MM.1S (cell line): ENCODE measurements around the gene NF2.

Experiments used
- DNase-seq: peaks from one replicate; pipeline ENCODE4 v3.0.0-alpha.2; 2015
- H2AFZ ChIP-seq: fragments of 300-600 bp; sonication (generic); 2 replicates; pipeline ENCODE4 v1.6.0; 2016; ENCODE audit warnings: antibody characterized with exemption, low read length
- H3F3A ChIP-seq: fragments of 300-600 bp; sonication (generic); 2 replicates; pipeline ENCODE4 v1.6.1; 2016; ENCODE audit warnings: mild to moderate bottlenecking, antibody characterized with exemption, low read length, moderate library complexity, mixed read lengths; ENCODE audit not compliant: insufficient read depth
- H3K27ac ChIP-seq: fragments of 300-600 bp; sonication (generic); 2 replicates; pipeline ENCODE4 v1.5.1; 2016; ENCODE audit warnings: mild to moderate bottlenecking, low read length
- H3K27me3 ChIP-seq: fragments of 300-600 bp; sonication (generic); replicated peaks from 2 replicates; pipeline ENCODE4 v1.6.0; 2016; ENCODE audit warnings: low read length; ENCODE audit not compliant: insufficient read depth
- H3K36me3 ChIP-seq: fragments of 300-600 bp; sonication (generic); replicated peaks from 2 replicates; pipeline ENCODE4 v1.6.1; 2016; ENCODE audit warnings: mild to moderate bottlenecking, low read length, mixed read lengths; ENCODE audit not compliant: insufficient read depth
- H3K4me1 ChIP-seq: fragments of 300-600 bp; sonication (generic); 2 replicates; pipeline ENCODE4 v1.6.1; 2016; ENCODE audit warnings: low read length, mixed read lengths
- H3K4me2 ChIP-seq: fragments of 300-600 bp; sonication (generic); 2 replicates; pipeline ENCODE4 v1.6.0; 2016; ENCODE audit warnings: low read depth, low read length
- H3K4me3 ChIP-seq: fragments of 300-600 bp; sonication (generic); 2 replicates; pipeline ENCODE4 v1.5.1; 2016; ENCODE audit warnings: low read length, mixed read lengths
- H3K79me2 ChIP-seq: fragments of 300-600 bp; sonication (generic); 2 replicates; pipeline ENCODE4 v1.6.1; 2016; ENCODE audit warnings: mixed run types, low read length, mixed read lengths
- H3K9ac ChIP-seq: fragments of 300-600 bp; sonication (generic); 2 replicates; pipeline ENCODE4 v1.6.1; 2016; ENCODE audit warnings: low read length, mixed read lengths
- H3K9me2 ChIP-seq: fragments of 300-600 bp; sonication (generic); replicated peaks from 2 replicates; pipeline ENCODE4 v1.6.1; 2016; ENCODE audit warnings: mild to moderate bottlenecking, low read length, mixed read lengths; ENCODE audit not compliant: insufficient read depth
- H3K9me3 ChIP-seq: fragments of 300-600 bp; sonication (generic); replicated peaks from 2 replicates; pipeline ENCODE4 v1.6.1; 2016; ENCODE audit warnings: mild to moderate bottlenecking, low read length, mixed read lengths; ENCODE audit not compliant: insufficient read depth
- H4K20me1 ChIP-seq: fragments of 300-600 bp; sonication (generic); 2 replicates; pipeline ENCODE4 v1.6.1; 2016; ENCODE audit warnings: mild to moderate bottlenecking, low read length, moderate library complexity, mixed read lengths; ENCODE audit not compliant: insufficient read depth
- EZH2 ChIP-seq: fragments of 300-600 bp; sonication (generic); optimal IDR thresholded peaks from 2 replicates; pipeline ENCODE3; 2017; ENCODE audit warnings: low read depth, mild to moderate bottlenecking, antibody characterized with exemption, low read length, mixed read lengths
- EZH2phosphoT487 ChIP-seq: fragments of 300-600 bp; sonication (generic); IDR thresholded peaks from 2 replicates; pipeline ENCODE4 v1.6.1; 2018; ENCODE audit warnings: antibody characterized with exemption, low read length
- TF ChIP-seq, protein P1 (sequence below): fragments of 300-600 bp; sonication (generic); IDR thresholded peaks from 2 replicates; pipeline ENCODE4 v1.5.1; 2016; ENCODE audit warnings: antibody characterized with exemption, low read length, mixed read lengths

Gene NF2

GRCh38 chr22:29695129-29695926 lies 91.9 kb downstream of the NF2 start:
- Histone ChIP-seq H3K79me2 (no peaks in the 10 kb centered on the region), H3K27me3 (no peaks in the 10 kb centered on the region), H3K9ac (no peak overlapping the region), H3K27ac (no peak overlapping the region), H2AFZ (no peak overlapping the region), H3F3A (no peaks in the 10 kb centered on the region), H3K4me2 (no peak overlapping the region), H3K4me1 (no peaks in the 10 kb centered on the region), H3K36me3 (no peaks in the 10 kb centered on the region), H4K20me1 (no peaks in the 10 kb centered on the region), H3K9me2 (no peaks in the 10 kb centered on the region), H3K9me3 (no peaks in the 10 kb centered on the region), H3K4me3 (no peak overlapping the region)
- DNase-seq = no peak
- TF ChIP-seq EZH2 = no peak
- no peak for TF ChIP-seq EZH2phosphoT487
- TF ChIP-seq, protein P1, sequence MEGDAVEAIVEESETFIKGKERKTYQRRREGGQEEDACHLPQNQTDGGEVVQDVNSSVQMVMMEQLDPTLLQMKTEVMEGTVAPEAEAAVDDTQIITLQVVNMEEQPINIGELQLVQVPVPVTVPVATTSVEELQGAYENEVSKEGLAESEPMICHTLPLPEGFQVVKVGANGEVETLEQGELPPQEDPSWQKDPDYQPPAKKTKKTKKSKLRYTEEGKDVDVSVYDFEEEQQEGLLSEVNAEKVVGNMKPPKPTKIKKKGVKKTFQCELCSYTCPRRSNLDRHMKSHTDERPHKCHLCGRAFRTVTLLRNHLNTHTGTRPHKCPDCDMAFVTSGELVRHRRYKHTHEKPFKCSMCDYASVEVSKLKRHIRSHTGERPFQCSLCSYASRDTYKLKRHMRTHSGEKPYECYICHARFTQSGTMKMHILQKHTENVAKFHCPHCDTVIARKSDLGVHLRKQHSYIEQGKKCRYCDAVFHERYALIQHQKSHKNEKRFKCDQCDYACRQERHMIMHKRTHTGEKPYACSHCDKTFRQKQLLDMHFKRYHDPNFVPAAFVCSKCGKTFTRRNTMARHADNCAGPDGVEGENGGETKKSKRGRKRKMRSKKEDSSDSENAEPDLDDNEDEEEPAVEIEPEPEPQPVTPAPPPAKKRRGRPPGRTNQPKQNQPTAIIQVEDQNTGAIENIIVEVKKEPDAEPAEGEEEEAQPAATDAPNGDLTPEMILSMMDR = no peak

DNA sequence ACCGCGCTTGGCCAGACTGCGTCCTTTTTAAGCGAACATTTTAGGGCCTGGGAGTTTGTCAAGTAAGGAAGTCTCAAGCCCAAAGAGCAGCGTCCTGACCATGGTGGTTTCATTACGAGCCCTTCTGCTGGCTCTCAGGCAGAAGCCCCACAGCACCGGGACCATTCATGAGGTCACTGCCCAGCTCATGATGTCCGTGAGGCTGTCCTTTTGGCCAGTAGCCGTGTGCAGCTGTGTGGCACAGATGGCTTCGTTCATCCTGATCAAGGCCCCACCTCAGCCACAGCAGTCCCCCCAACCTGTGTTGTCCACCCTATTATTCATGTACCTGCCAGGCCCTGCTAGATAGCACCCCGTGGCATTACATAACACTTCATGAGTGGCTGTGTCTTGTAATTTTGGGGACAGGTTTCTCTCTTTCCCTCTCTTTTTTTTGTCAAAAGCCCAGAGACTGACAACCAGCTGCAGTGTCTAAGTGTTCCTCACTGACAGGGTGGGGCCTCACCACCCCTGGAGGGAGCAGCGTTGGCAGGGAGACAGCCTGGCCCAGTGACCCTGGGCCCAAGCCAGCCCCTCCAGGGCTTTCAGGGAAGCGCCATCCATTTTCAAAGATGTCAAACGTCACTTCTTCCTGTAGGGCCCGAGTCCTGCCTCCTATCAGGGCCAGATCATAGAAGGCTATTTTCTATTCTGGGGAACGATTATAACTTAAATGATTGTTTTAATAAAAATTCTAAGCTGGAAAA lies 94.6 kb downstream of the NF2 start:
- DNase-seq = no peak

DNA sequence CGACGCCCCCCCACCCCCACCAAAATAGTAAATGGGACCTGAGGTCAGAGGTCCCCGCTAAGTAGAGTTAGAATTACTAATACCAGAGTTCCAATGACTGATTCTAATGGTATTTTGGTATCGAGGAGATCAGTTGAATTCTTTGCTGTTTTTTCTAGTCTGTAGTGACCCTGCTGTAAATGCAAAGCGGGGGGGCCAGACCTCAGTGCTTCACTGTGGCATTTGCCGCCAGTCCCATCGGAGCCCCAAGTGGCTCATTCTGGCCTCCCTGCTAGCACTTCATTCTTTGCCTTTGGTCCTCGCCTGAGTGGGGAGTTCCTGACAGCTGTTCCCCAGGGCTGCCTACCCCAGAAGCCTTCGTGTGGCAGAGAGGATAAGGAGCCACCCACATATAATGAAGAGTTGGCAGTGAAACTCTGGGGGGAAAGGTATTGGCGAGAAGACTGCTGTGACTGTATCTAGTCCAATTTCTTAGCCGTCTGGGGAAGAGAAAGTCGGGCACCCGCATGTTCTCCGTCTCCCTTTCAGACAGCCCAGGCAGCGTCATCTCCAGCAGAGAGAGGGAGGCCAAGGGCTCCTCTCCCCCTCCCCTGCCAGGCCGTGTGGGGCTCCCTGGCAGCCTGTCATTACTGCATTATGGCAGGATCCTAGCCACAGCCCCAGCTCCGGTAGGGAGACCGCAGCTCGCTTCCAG lies 96.9 kb downstream of the NF2 start:
- DNase-seq = no peak
- Histone ChIP-seq H3K79me2 (no peaks in the 10 kb centered on the region), H3K9ac (no peak overlapping the region), H3K27me3 (no peaks in the 10 kb centered on the region), H3K27ac (no peak overlapping the region), H3F3A (no peaks in the 10 kb centered on the region), H3K4me2 (no peak overlapping the region), H3K9me3 (no peaks in the 10 kb centered on the region), H3K9me2 (no peaks in the 10 kb centered on the region), H2AFZ (no peak overlapping the region), H3K36me3 (no peaks in the 10 kb centered on the region), H3K4me1 (no peaks in the 10 kb centered on the region), H4K20me1 (no peaks in the 10 kb centered on the region), H3K4me3 (no peak overlapping the region)
- TF ChIP-seq EZH2phosphoT487 (no peak), EZH2 (no peak)
- TF ChIP-seq, protein P1 = no peak

More for the DNA sequence above, 94.6 kb downstream of the NF2 start:
- Histone ChIP-seq H3K9me2 (no peaks in the 10 kb centered on the region), H3K9ac (no peak overlapping the region), H3K27me3 (no peaks in the 10 kb centered on the region), H3K27ac (no peak overlapping the region), H3K9me3 (no peaks in the 10 kb centered on the region), H3K4me3 (no peak overlapping the region), H3K79me2 (no peaks in the 10 kb centered on the region), H3K36me3 (no peaks in the 10 kb centered on the region), H3K4me2 (no peak overlapping the region), H2AFZ (no peak overlapping the region), H3K4me1 (no peaks in the 10 kb centered on the region), H4K20me1 (no peaks in the 10 kb centered on the region), H3F3A (no peaks in the 10 kb centered on the region)
- TF ChIP-seq EZH2phosphoT487 (no peak), EZH2 (no peak)
- TF ChIP-seq, protein P1 = no peak
